Activated CD4-positive, alpha-beta T cell treated with anti-CD3 and anti-CD28 coated beads, Interleukin-2, Interleukin-6, amounts not matched to agents 100 ng/mL and 50 ng/mL, durations not matched to agents 16 hours and 8 hours (primary cell): ENCODE data around the gene CD22.
"Not testable (repeated sequence)": the region's sequence is repeated elsewhere in the genome, so short reads cannot be mapped to it uniquely, and the experiment has no call there.

Experiments used
- DNase-seq: peaks from one replicate; pipeline ENCODE4 v3.0.0-alpha.2; 2020

Gene CD22

GRCh38 chr19:35362261-35363000, 33.4 kb downstream of the CD22 start:
- no peak for DNase-seq

GRCh38 chr19:35363001-35363590, 34.1 kb downstream of the CD22 start:
- DNase-seq: no peak

GRCh38 chr19:35363711-35364425, 34.9 kb downstream of the CD22 start:
- no peak for DNase-seq

GRCh38 chr19:35365303-35365702, 36.3 kb downstream of the CD22 start:
- DNase-seq: no peak

- no peak for DNase-seq
Observed at GRCh38 chr19:35368378-35368777, 39.4 kb downstream of the CD22 start.

GRCh38 chr19:35369522-35369921, 40.5 kb downstream of the CD22 start:
- no peak for DNase-seq

- DNase-seq: no peak
Observed at GRCh38 chr19:35370722-35371121, 41.7 kb downstream of the CD22 start, which contains the start of gene GPR42. Gene GPR42, plus strand, starts transcription at chr19:35371068. Its CDS starts 292 bp downstream, at chr19:35371360.

GRCh38 chr19:35373492-35373891, 44.5 kb downstream of the CD22 start:
- no peak for DNase-seq

- not testable (repeated sequence) for DNase-seq
Observed at GRCh38 chr19:35374031-35374430, 45.0 kb downstream of the CD22 start.

GRCh38 chr19:35375505-35376307, 46.7 kb downstream of the CD22 start:
- no peak for DNase-seq

GRCh38 chr19:35377656-35378055, 48.7 kb downstream of the CD22 start:
- DNase-seq: no peak

- no peak for DNase-seq
Observed at GRCh38 chr19:35378356-35378755, 49.4 kb downstream of the CD22 start.

GRCh38 chr19:35379545-35379944, 50.6 kb downstream of the CD22 start:
- DNase-seq: not testable (repeated sequence)

GRCh38 chr19:35379992-35380391, 51.0 kb downstream of the CD22 start:
- no peak for DNase-seq

GRCh38 chr19:35380450-35381124, 51.6 kb downstream of the CD22 start:
- DNase-seq: no peak

- no peak for DNase-seq
Observed at GRCh38 chr19:35381318-35381717, 52.3 kb downstream of the CD22 start.

- DNase-seq: no peak
Observed at GRCh38 chr19:35381926-35382325, 52.9 kb downstream of the CD22 start.

- DNase-seq: no peak
Observed at GRCh38 chr19:35383536-35383935, 54.5 kb downstream of the CD22 start.

- DNase-seq: no peak
Observed at GRCh38 chr19:35388277-35389054, 59.5 kb downstream of the CD22 start.

- DNase-seq: no peak
Observed at GRCh38 chr19:35389192-35389861, 60.3 kb downstream of the CD22 start.
